OCI-LY7 (cell line): ENCODE data around the gene CRABP2. TPM values are rescaled to one million over a fixed set of nuclear protein-coding genes. Genes with fewer than 3 reads are reported as not detected.

ENCODE experiments used
- BruUV-seq: library from RNA; stranded (reverse); fragments of 400-500 nt; replicated peaks from 2 replicates; lab custom pipeline; 2021; lab: Mats Ljungman, UMichigan
- CTCF ChIA-PET: fragments of 300-600 bp; sonication (Branson Sonifier 250); formaldehyde crosslinking; loops from one replicate; lab custom pipeline; 2022; ENCODE audit warnings: antibody characterized with exemption; ENCODE audit not compliant: unreplicated experiment; lab: Charles Lee
- POLR2A ChIA-PET: fragments of 300-600 bp; sonication (Branson Sonifier 250); formaldehyde crosslinking; loops from one replicate; lab custom pipeline; 2022; ENCODE audit warnings: antibody characterized with exemption; lab: Charles Lee
- DNase-seq: peaks from one replicate; pipeline ENCODE4 v3.0.0-alpha.2; 2015; ENCODE audit warnings: low spot score
- H2AFZ ChIP-seq: fragments of 200-600 bp; sonication (generic), shearing (Covaris generic); 2 replicates; pipeline ENCODE4 v1.6.1; 2014; ENCODE audit warnings: mild to moderate bottlenecking, antibody characterized with exemption, low read length, moderate library complexity
- H3K27ac ChIP-seq: fragments of 200-600 bp; sonication (generic); 2 replicates; pipeline ENCODE4 v1.5.1; 2014; ENCODE audit warnings: mixed run types, low read depth, mild to moderate bottlenecking, moderate library complexity, low read length, inconsistent platforms; ENCODE audit not compliant: poor library complexity, severe bottlenecking
- H3K36me3 ChIP-seq: fragments of 200-600 bp; sonication (generic); 2 replicates; pipeline ENCODE4 v1.6.1; 2014; ENCODE audit warnings: mild to moderate bottlenecking, antibody characterized with exemption, low read length, moderate library complexity, mixed read lengths; ENCODE audit not compliant: insufficient read depth
- H3K4me1 ChIP-seq: fragments of 200-600 bp; sonication (generic); 2 replicates; pipeline ENCODE4 v1.5.1; 2014; ENCODE audit warnings: mild to moderate bottlenecking, low read length; ENCODE audit not compliant: insufficient read depth, poor library complexity, severe bottlenecking
- H3K4me2 ChIP-seq: fragments of 200-600 bp; sonication (generic); 2 replicates; pipeline ENCODE4 v1.6.1; 2014; ENCODE audit warnings: mild to moderate bottlenecking, low read length
- H3K4me3 ChIP-seq: fragments of 200-600 bp; sonication (generic); 2 replicates; pipeline ENCODE4 v1.5.1; 2014; ENCODE audit warnings: mild to moderate bottlenecking, low read depth, low read length; ENCODE audit not compliant: poor library complexity, severe bottlenecking
- H3K79me2 ChIP-seq: fragments of 200-600 bp; sonication (generic); 2 replicates; pipeline ENCODE4 v1.6.1; 2016; ENCODE audit warnings: low read depth, mild to moderate bottlenecking, low read length, moderate library complexity, mixed read lengths; ENCODE audit not compliant: insufficient read depth
- H3K9me2 ChIP-seq: fragments of 200-600 bp; sonication (generic); 2 replicates; pipeline ENCODE4 v1.6.1; 2016; ENCODE audit warnings: mild to moderate bottlenecking, low read length, mixed read lengths; ENCODE audit not compliant: insufficient read depth
- H3K9me3 ChIP-seq: fragments of 200-600 bp; sonication (generic); 2 replicates; pipeline ENCODE4 v1.6.1; 2014; ENCODE audit warnings: mild to moderate bottlenecking, mixed run types, low read length, mixed read lengths
- H4K20me1 ChIP-seq: fragments of 200-600 bp; sonication (generic); 2 replicates; pipeline ENCODE4 v1.6.1; 2014; ENCODE audit warnings: mild to moderate bottlenecking, antibody characterized with exemption, low read length, moderate library complexity, mixed read lengths; ENCODE audit not compliant: insufficient read depth
- EZH2phosphoT487 ChIP-seq: fragments of 200-600 bp; sonication (generic); IDR thresholded peaks from 2 replicates; pipeline ENCODE4 v1.6.1; 2018; ENCODE audit warnings: low read depth, borderline replicate concordance, mild to moderate bottlenecking, mixed run types, antibody characterized with exemption, low read length, moderate library complexity, mixed read lengths
- intact Hi-C: fragments of 100-400 bp; cut with micrococcal nuclease; formaldehyde crosslinking; loops from one replicate; pipeline ENCODE4 v1.10.0; 2022; ENCODE audit not compliant: unreplicated experiment
- total RNA-seq, 2 experiments: library from RNA; depleted of rRNA in 1 of 2; stranded (reverse); fragments of >200 nt in 1 of 2; shearing (Covaris generic) in 1 of 2; gene quantifications; 2 replicates each; pipeline ENCODE4 v1.2.3, GENCODE V29; 2014 to 2022
- TF ChIP-seq, protein P1 (sequence below): fragments of 200-600 bp; sonication (generic); conservative IDR thresholded peaks from 2 replicates; pipeline ENCODE4 v1.5.1; 2014; ENCODE audit warnings: mild to moderate bottlenecking, antibody characterized with exemption, low read length, moderate library complexity, mixed read lengths

CRABP2 gene
- total RNA-seq, 2 experiments from 2014 or later: 2.1 to 2.8 TPM

GRCh38 chr1:156677616-156678596 lies 27.5 kb downstream of the CRABP2 start:
- TF ChIP-seq, protein P1, sequence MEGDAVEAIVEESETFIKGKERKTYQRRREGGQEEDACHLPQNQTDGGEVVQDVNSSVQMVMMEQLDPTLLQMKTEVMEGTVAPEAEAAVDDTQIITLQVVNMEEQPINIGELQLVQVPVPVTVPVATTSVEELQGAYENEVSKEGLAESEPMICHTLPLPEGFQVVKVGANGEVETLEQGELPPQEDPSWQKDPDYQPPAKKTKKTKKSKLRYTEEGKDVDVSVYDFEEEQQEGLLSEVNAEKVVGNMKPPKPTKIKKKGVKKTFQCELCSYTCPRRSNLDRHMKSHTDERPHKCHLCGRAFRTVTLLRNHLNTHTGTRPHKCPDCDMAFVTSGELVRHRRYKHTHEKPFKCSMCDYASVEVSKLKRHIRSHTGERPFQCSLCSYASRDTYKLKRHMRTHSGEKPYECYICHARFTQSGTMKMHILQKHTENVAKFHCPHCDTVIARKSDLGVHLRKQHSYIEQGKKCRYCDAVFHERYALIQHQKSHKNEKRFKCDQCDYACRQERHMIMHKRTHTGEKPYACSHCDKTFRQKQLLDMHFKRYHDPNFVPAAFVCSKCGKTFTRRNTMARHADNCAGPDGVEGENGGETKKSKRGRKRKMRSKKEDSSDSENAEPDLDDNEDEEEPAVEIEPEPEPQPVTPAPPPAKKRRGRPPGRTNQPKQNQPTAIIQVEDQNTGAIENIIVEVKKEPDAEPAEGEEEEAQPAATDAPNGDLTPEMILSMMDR: peak; percentile 97
- TF ChIP-seq EZH2phosphoT487: no peak; the same call in none of the 2 replicates
- Histone ChIP-seq H3K9me3 (no peaks in the 10 kb centered on the region), H3K36me3 (no peaks in the 10 kb centered on the region), H3K27ac (no peak overlapping the region), H3K79me2 (no peaks in the 10 kb centered on the region), H2AFZ (no peak overlapping the region), H4K20me1 (no peaks in the 10 kb centered on the region), H3K4me3 (no peak overlapping the region), H3K4me1 (no peaks in the 10 kb centered on the region), H3K4me2 (no peak overlapping the region), H3K9me2 (no peaks in the 10 kb centered on the region)
- CTCF ChIA-PET: interaction anchor here (0.5 to 1.4 kb wide), 3 partner anchors 17 to 54 kb away, joined by 3 to 6 read pairs (median 6); no protein-coding TSS in a partner anchor
- no TSS peak for BruUV-seq
- POLR2A ChIA-PET: interaction anchor here (0.9 to 1.3 kb wide), 2 partner anchors 20 to 50 kb away, joined by 3 read pairs; no protein-coding TSS in a partner anchor
- DNase-seq: peak; percentile 56
- intact Hi-C loops: loop anchor here (1.0 to 2.0 kb wide), 2 partner anchors 18 to 51 kb away; no protein-coding TSS in a partner anchor

- POLR2A ChIA-PET: no interaction called here
- Histone ChIP-seq H3K27ac (no peak within 1 kb of the TSS), H2AFZ (no peak within 1 kb of the TSS), H4K20me1 (no peaks in the 10 kb centered on the region), H3K4me3 (no peak within 1 kb of the TSS), H3K4me1 (no peaks in the 10 kb centered on the region), H3K9me3 (no peaks in the 10 kb centered on the region), H3K36me3 (no peaks in the 10 kb centered on the region), H3K9me2 (no peaks in the 10 kb centered on the region), H3K4me2 (no peak within 1 kb of the TSS), H3K79me2 (no peaks in the 10 kb centered on the region)
- DNase-seq: no peak
- intact Hi-C loops: no loop called here
- no TSS peak for BruUV-seq
- CTCF ChIA-PET: interaction anchor here (0.5 to 1.4 kb wide), 2 partner anchors 20 to 53 kb away, joined by 3 to 6 read pairs; no protein-coding TSS in a partner anchor
- TF ChIP-seq, protein P1: no peak
- no peak for TF ChIP-seq EZH2phosphoT487
These were observed 28.4 kb downstream of the CRABP2 start, which contains the start of gene NES for GRCh38 chr1:156676820-156677615. TSS of gene NES (minus strand) at chr1:156677407. CDS start at chr1:156677264, 143 bp downstream.
